ENCODE data around the gene KRT84.
"Not testable (repeated sequence)": the region's sequence is repeated elsewhere in the genome, so short reads cannot be mapped to it uniquely, and the experiment has no call there.

Gene KRT84

DNA sequence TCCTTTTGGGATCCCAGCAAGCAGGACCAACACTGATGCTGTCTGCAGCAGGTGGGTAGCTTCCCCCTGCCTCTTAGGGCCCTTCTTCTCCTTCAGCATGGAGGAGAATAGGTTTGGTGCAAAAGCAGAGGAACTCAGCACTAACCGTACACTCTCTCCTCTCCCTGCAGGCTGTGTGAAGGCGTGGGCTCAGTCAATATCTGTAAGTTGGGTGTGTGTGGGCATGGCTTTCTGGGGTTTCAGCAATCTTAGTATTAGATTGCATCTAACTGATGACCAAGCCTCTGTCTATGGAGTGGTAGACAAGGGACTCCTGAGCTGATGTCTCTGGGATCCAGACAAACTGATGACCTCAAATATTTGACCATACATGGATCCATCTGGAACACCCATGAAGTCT is 32.5 kb downstream of the KRT84 start:
- TF ChIP-seq Cebpa-rat (IDR thresholded peaks at IDR 0.05) = no peak
- H3K4me2 ChIP-seq = peak overlapping the region in 3 of 11 experiments; percentile 45 to 67 (median 64); a peak in 2 of 22 replicates
- H3K27ac ChIP-seq = no peak overlapping the region; a peak in 1 of 22 replicates
- no peak overlapping the region for H3K4me3 ChIP-seq
- H3K9me3 ChIP-seq (replicated peaks in 1 of 11) = 0 out of 22 replicates have a peak, but pooled peaks cover 0 to 6% (median 0%) of the 10 kb centered on the region in 11 experiments
- no peak overlapping the region for H3K9ac ChIP-seq
- H3K36me3 ChIP-seq = no peaks in the 10 kb centered on the region
- H3K4me1 ChIP-seq = peaks cover 12 to 58% (median 34%) of the 10 kb centered on the region in 10 experiments
- no peaks in the 10 kb centered on the region for H4K20me1 ChIP-seq
- no peaks in the 10 kb centered on the region for H3K27me3 ChIP-seq

DNA sequence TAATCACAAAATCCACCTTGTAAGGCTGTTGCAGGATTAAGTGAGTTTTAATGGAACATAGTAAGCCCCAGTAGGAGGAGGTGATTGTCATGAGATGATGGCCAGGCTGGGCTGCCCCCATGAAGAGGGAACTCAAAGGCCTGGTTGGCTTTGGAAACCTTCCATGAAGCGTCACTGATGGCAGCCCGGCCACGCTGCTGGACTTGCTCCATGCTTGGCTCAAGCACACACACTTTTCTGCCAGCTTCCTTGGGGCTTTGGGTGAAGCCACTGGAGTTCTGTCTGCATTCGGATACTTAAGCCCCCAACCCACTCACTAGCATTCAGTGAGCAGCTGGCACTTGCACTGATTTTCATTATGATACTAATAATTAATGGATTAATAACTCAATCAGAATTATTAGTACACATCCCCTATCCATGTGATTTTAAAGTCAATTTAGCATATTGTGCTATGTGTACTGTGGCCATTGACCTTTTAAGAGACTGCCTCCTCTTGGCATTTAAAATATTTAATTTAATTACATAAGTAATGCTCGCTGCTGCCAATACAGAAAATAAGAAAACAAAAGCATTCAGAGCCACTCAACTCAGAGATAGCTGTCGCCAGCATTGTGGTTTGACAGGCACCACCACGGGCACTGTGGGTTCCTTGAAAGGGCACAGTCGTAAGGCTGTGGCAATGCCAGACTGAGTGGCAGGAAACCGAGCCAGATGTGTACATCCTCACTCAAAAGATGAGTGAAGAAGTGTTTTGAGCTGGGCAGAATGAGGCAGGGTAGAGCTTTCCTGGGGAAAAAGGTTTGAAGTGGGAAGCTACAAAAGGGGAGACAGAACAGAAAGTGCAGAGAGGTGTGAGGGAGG is 34.0 kb downstream of the KRT84 start:
- Histone ChIP-seq H3K27ac (peak overlapping the region in 5 of 11 experiments; percentile 4 to 47 (median 32); a peak in 7 of 22 replicates), H3K4me1 (peaks cover 19 to 62% (median 41%) of the 10 kb centered on the region in 10 experiments), H3K4me2 (peak overlapping the region; percentile 45 to 74 (median 67)), H3K36me3 (no peaks in the 10 kb centered on the region), H4K20me1 (no peaks in the 10 kb centered on the region), H3K4me3 (no peak overlapping the region), H3K9ac (no peak overlapping the region), H3K27me3 (no peaks in the 10 kb centered on the region), H3K9me3 (replicated peaks in 1 of 11) (0 out of 22 replicates have a peak, but pooled peaks cover 0 to 4% (median 0%) of the 10 kb centered on the region in 11 experiments)
- peak in 4 of 11 experiments; percentile 54 to 69 (median 54); a peak in 5 of 22 replicates for TF ChIP-seq Cebpa-rat (IDR thresholded peaks at IDR 0.05)

DNA sequence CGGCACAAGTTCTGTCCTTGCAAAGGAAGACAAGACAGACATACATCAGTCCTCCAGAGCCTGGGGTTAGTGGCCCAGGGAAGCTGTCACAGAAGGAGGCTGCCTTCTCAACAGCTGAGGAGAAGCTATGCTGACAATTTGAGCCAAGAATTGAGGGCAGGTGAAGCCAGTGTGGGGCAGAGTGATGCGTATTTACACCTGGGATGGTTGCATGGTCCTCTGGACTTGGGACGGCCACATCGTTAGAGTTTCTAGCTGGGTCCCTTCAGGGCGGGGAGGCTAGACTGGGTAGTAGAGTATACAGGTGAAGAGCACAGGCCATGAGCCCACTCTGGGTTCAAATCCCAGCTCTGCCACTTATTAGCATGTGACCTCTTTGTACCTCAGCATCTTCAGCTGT is 34.7 kb downstream of the KRT84 start:
- Histone ChIP-seq H4K20me1 (no peaks in the 10 kb centered on the region), H3K4me3 (no peak overlapping the region), H3K9me3 (replicated peaks in 1 of 11) (no peaks in the 10 kb centered on the region), H3K27me3 (no peaks in the 10 kb centered on the region), H3K9ac (no peak overlapping the region), H3K4me1 (peaks cover 25 to 68% (median 48%) of the 10 kb centered on the region in 10 experiments), H3K36me3 (no peaks in the 10 kb centered on the region), H3K27ac (peak overlapping the region in 2 of 11 experiments; percentile 4 to 39; a peak in 3 of 22 replicates), H3K4me2 (peak overlapping the region; percentile 45 to 74 (median 67); a peak in 20 of 22 replicates)
- no peak for TF ChIP-seq Cebpa-rat (IDR thresholded peaks at IDR 0.05)

DNA sequence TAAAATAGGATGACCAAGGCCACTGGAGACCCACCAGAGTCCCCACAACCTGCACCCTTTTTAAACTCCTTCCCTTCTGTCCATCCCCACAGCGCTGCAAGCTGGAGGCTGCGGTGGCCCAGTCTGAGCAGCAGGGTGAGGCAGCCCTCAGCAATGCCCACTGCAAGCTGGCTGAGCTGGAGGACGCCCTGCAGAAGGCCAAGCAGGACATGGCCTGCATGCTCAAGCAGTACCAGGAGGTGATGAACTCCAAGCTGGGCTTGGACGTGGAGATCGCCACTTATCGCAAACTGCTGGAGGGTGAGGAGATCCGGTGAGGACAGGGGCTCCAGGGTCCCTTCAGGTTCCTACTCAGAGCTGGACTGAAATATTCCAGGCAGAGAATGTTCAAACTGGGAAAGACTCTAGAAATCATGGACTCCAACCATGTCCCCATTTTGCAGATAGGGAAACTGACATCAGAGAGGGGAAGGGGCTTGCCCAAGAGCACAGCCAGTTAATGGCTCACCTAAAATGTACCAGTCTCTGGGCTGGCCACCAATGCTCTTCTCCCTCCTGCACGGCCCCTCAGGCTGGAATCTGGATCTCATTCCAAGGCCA is 35.3 kb downstream of the KRT84 start:
- H3K9me3 ChIP-seq (replicated peaks in 1 of 11) = no peaks in the 10 kb centered on the region
- H3K4me1 ChIP-seq = peaks cover 26 to 72% (median 49%) of the 10 kb centered on the region in 10 experiments
- peak overlapping the region in 5 of 11 experiments; percentile 4 to 67 (median 27); a peak in 6 of 22 replicates for H3K4me2 ChIP-seq
- no peak overlapping the region for H3K4me3 ChIP-seq
- no peak overlapping the region for H3K9ac ChIP-seq
- H3K27ac ChIP-seq = no peak overlapping the region
- no peaks in the 10 kb centered on the region for H4K20me1 ChIP-seq
- no peak for TF ChIP-seq Cebpa-rat (IDR thresholded peaks at IDR 0.05)
- no peaks in the 10 kb centered on the region for H3K36me3 ChIP-seq
- H3K27me3 ChIP-seq = no peaks in the 10 kb centered on the region

DNA sequence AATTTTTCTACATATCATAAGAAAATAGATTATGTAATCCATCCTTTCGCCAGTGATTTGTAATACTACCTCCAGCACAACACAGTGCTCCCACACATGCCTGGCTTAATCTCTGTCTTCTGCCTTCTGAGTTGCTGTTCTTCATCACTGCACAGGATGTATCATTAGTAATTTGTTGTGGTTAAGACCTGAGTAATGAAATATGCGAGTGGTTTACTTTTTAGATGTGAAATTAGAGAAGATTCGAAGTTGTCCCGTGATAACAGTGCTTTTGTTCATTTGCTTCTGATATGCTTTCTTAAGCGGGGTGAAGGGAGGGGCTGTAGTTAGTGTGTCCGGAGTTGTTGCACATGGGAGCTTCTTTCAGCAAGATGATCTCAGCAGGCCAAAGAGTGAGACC is 36.3 kb downstream of the KRT84 start:
- Histone ChIP-seq H3K4me3 (no peak overlapping the region), H3K4me2 (peak overlapping the region in 8 of 11 experiments; percentile 13 to 44 (median 32); a peak in 12 of 22 replicates), H3K27me3 (no peaks in the 10 kb centered on the region), H4K20me1 (no peaks in the 10 kb centered on the region), H3K27ac (no peak overlapping the region), H3K9me3 (replicated peaks in 1 of 11) (peaks cover 0 to 2% (median 0%) of the 10 kb centered on the region in 11 experiments; a peak in 2 of 22 replicates), H3K4me1 (peaks cover 26 to 72% (median 49%) of the 10 kb centered on the region in 10 experiments), H3K36me3 (no peaks in the 10 kb centered on the region), H3K9ac (no peak overlapping the region)
- TF ChIP-seq Cebpa-rat (IDR thresholded peaks at IDR 0.05) = no peak

DNA sequence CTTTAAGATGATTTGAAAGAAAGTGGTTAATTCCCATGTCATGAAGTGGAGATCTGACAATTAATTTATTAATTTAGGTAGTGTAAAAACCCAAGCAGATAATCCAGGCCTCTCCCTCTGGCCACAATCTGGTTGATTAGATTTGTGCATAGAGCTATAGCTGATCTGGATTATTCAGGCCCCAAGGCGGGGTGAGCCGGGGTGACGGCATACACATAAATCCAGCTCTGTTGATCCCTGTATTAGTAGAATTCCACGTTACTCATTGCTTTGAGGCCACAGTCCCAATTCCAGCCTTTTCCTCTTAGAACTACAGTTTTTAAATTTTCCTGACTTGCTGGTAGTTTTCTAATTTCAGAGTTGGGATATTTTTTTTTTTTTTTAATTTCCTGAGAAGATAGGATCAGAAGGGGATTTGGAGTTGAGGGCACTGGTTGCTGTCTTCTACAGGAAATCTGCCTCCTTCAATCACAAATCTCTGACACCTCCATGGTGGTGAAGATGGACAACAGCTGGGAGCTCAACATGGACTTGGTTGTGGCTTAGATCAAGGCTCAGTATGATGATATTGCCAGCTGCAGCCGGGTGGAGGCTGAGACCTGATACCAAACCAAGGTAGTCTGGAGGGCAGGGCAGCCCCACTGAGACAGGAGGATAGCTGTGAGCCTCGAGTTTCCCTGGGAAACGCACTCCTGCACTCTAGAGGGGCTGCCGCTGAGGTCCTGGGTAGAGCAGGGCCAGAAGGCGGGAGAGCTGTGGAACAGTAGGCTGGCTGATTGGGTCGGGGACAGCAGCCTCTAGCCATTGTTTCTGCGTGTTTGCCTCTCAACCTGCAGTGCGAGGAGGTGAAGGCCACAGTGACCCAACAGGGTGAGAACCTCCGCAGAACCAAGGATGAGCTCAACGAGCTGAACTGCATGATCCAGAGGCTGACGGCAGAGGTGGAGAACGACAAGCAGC is 37.6 kb downstream of the KRT84 start:
- Histone ChIP-seq H3K9me3 (replicated peaks in 1 of 11) (peaks cover 0 to 14% (median 9%) of the 10 kb centered on the region in 11 experiments; a peak in 15 of 22 replicates), H3K4me1 (peaks cover 26 to 69% (median 50%) of the 10 kb centered on the region in 10 experiments), H3K27me3 (no peaks in the 10 kb centered on the region), H3K4me2 (peak overlapping the region in 4 of 11 experiments; percentile 66 to 74 (median 72); a peak in 6 of 22 replicates), H3K27ac (no peak overlapping the region), H3K9ac (no peak overlapping the region), H3K4me3 (no peak overlapping the region), H3K36me3 (no peaks in the 10 kb centered on the region), H4K20me1 (no peaks in the 10 kb centered on the region)
- no peak for TF ChIP-seq Cebpa-rat (IDR thresholded peaks at IDR 0.05)

DNA sequence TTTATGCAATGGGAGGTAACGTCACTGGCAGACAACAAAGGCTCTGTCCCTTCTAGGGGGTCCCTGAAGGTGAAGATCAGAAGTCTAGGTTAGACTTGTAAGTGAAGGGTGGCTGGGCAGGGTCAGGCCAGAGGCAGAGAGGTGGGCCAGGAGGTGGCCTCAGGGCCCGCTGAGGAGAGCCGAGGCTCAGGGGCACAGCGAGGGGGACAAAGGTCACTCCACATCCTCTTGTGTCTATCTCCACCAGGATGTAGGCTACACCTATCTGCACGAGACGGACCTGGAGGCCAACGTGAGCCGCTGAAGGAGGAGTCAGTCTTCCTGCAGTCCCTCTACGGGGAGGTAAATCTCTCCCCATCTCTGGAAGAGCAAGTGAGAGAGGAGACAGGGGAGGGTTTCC is 38.4 kb downstream of the KRT84 start:
- Histone ChIP-seq H3K27ac (peak overlapping the region in 5 of 11 experiments; percentile 5 to 54 (median 44); a peak in 6 of 22 replicates), H3K9me3 (replicated peaks in 1 of 11) (peaks cover 0 to 14% (median 9%) of the 10 kb centered on the region in 11 experiments; a peak in 15 of 22 replicates), H3K27me3 (no peaks in the 10 kb centered on the region), H4K20me1 (no peaks in the 10 kb centered on the region), H3K4me1 (peaks cover 24 to 60% (median 42%) of the 10 kb centered on the region in 10 experiments), H3K36me3 (no peaks in the 10 kb centered on the region), H3K4me3 (no peak overlapping the region), H3K9ac (peak overlapping the region in 3 of 11 experiments; percentile 5 to 33 (median 26); a peak in 3 of 22 replicates), H3K4me2 (peak overlapping the region; percentile 19 to 75 (median 66); a peak in 20 of 22 replicates)
- TF ChIP-seq Cebpa-rat (IDR thresholded peaks at IDR 0.05) = no peak

DNA sequence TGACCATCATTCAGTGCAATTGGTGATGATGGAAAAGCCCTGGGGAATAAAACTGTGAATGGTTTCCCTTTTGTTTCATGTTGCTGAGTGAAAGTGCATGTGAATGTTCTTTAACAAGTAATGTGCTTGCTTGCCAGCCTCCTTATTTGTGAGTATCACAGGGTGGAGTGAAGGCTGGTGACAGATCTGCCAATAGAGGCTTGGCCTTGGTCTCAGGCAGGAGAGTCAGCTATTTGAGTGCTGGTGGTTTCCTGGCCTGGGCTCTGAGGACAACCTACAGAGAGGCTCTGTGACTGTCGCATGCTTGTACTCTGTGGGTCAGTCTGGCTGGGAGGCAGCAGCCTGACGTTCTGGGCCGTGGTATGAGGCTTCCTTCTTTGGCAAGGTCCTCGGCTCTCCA is 38.9 kb downstream of the KRT84 start:
- Histone ChIP-seq H3K36me3 (no peaks in the 10 kb centered on the region), H3K4me2 (peak overlapping the region; percentile 19 to 75 (median 66)), H4K20me1 (no peaks in the 10 kb centered on the region), H3K4me1 (peaks cover 19 to 56% (median 38%) of the 10 kb centered on the region in 10 experiments), H3K4me3 (no peak overlapping the region), H3K9me3 (replicated peaks in 1 of 11) (peaks cover 0 to 14% (median 9%) of the 10 kb centered on the region in 11 experiments; a peak in 15 of 22 replicates), H3K9ac (peak overlapping the region in 3 of 11 experiments; percentile 5 to 33 (median 26); a peak in 2 of 22 replicates), H3K27ac (peak overlapping the region in 5 of 11 experiments; percentile 5 to 54 (median 44); a peak in 6 of 22 replicates), H3K27me3 (no peaks in the 10 kb centered on the region)
- no peak for TF ChIP-seq Cebpa-rat (IDR thresholded peaks at IDR 0.05)

DNA sequence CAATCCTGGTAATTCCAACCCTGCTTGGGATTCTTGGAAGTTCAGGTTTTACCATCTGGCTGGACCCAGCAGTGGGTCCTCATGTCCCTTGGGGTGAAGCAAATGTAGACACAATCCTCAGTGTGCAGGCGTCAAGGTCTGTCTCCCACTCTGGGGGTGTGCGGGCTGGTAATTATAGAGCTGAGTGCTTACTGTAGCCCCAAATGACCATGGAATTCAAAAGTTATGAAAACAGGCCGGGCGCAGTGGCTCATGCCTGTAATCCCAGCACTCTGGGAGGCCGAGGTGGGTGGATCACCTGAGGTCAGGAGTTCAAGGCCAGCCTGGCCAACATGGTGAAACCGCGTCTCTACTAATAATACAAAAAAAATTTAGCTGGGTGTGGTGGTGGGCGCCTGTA is 40.4 kb downstream of the KRT84 start:
- not testable (repeated sequence) for H3K4me2 ChIP-seq, H3K27ac ChIP-seq, H4K20me1 ChIP-seq, H3K36me3 ChIP-seq, H3K9ac ChIP-seq, H3K27me3 ChIP-seq, H3K4me3 ChIP-seq
- peaks cover 14 to 45% (median 29%) of the 10 kb centered on the region in 10 experiments; a peak in 19 of 20 replicates for H3K4me1 ChIP-seq
- H3K9me3 ChIP-seq (replicated peaks in 1 of 11) = peaks cover 0 to 14% (median 9%) of the 10 kb centered on the region in 11 experiments; a peak in 15 of 22 replicates
